Transverse colon (tissue), 4 donors: ENCODE measurements around the gene ZNF148. TPM values are rescaled to one million over a fixed set of nuclear protein-coding genes. Genes with fewer than 3 reads are reported as not detected.
"Not testable (repeated sequence)": the region's sequence is repeated elsewhere in the genome, so short reads cannot be mapped to it uniquely, and the experiment has no call there.

ENCODE experiments used
- DNase-seq: peaks from one replicate; pipeline ENCODE4 v3.0.0-alpha.2; 2019
- H3K27ac ChIP-seq, 4 donors: fragments of 200-600 bp; sonication (generic); 2 replicates each; pipeline ENCODE4 v1.5.1; 2016 to 2018; ENCODE audit warnings: inconsistent platforms in 4 of 4
- H3K27me3 ChIP-seq: fragments of 200-600 bp; sonication (generic); 2 replicates; pipeline ENCODE4 v1.5.1; 2017; ENCODE audit warnings: inconsistent platforms
- H3K36me3 ChIP-seq, 4 donors: fragments of 200-600 bp; sonication (generic); 2 replicates each; pipeline ENCODE4 v1.5.1; 2017 to 2019; ENCODE audit warnings: inconsistent platforms in 4 of 4
- H3K4me1 ChIP-seq, 4 donors: fragments of 200-600 bp; sonication (generic); 2 replicates each; pipeline ENCODE4 v1.5.1; 2017 to 2020; ENCODE audit warnings: inconsistent platforms in 4 of 4
- H3K4me3 ChIP-seq, 4 donors: fragments of 200-600 bp; sonication (generic); 1 replicate in 1 of 4; 2 replicates in 3 of 4; pipeline versions ENCODE4 v1.5.1 to v1.6.1; 2017 to 2019; ENCODE audit warnings: inconsistent platforms in 4 of 4
- H3K9me3 ChIP-seq, 2 donors: fragments of 200-600 bp; sonication (generic); 2 replicates each; pipeline ENCODE4 v1.5.1; 2017 to 2019; ENCODE audit warnings: inconsistent platforms in 2 of 2
- CTCF ChIP-seq, 5 experiments: fragments of 200-600 bp in 3 of 5; fragments of 450-650 bp in 2 of 5; sonication (generic) in 3 of 5; IDR thresholded peaks; 1 replicate in 2 of 5; 2 replicates in 3 of 5; pipeline ENCODE4 v1.5.1; 2016 to 2017; ENCODE audit warnings: antibody characterized with exemption in 5 of 5, inconsistent platforms in 3 of 5, mild to moderate bottlenecking in 2 of 5, moderate library complexity in 1 of 5
- EP300 ChIP-seq: sonication (generic); formaldehyde crosslinking; IDR thresholded peaks from one replicate; pipeline ENCODE4 v1.6.1; 2017; ENCODE audit warnings: antibody characterized with exemption, low read depth
- POLR2A ChIP-seq: fragments of 450-650 bp; IDR thresholded peaks from one replicate; pipeline ENCODE4 v1.6.1; 2016; ENCODE audit warnings: antibody characterized with exemption, mild to moderate bottlenecking, moderate library complexity
- POLR2AphosphoS5 ChIP-seq, 3 donors: sonication (generic); formaldehyde crosslinking; IDR thresholded peaks; one replicate each; pipeline ENCODE4 v1.6.1; 2016; ENCODE audit warnings: antibody characterized with exemption in 3 of 3
- WGBS, 2 donors: methylation state at CpG; one replicate each; pipeline ENCODE4 v1.1.5; 2018; ENCODE audit warnings: low coverage in 1 of 2; 5-methylcytosine and 5-hydroxymethylcytosine counted together
- in situ Hi-C, 4 donors: fragments of 200-750 bp; cut with MboI; loops; one replicate each; pipeline versions ENCODE4 v1.15.0 to v1.15.1; 2017; ENCODE audit warnings: low sequenced_read_pairs in 3 of 4, low pct_ligation_motif_present in 1 of 4, low pct_unique_long_range_greater_than_20kb in 1 of 4
- intact Hi-C: fragments of 100-400 bp; cut with DNase I; formaldehyde crosslinking; loops from one replicate; pipeline ENCODE4 v1.15.1; 2023; ENCODE audit warnings: low total_unique reads
- total RNA-seq, 4 donors: library from RNA; depleted of rRNA; stranded (reverse); fragments of >200 nt; gene quantifications; one replicate each; pipeline ENCODE4 v1.1.0, GENCODE V29; 2016

Gene ZNF148
- total RNA-seq, 4 donors from 2014 or later = 23.6 to 30.3 (median 27.6) TPM

- Histone ChIP-seq H3K27ac (no peak overlapping the region), H3K4me3 (no peak overlapping the region), H3K27me3 (no peaks in the 10 kb centered on the region), H3K4me1 (no peaks in the 10 kb centered on the region), H3K9me3 (no peaks in the 10 kb centered on the region), H3K36me3 (no peaks in the 10 kb centered on the region)
- DNase-seq = no peak
- in situ Hi-C loops (no loop called here), intact Hi-C loops (no loop called here)
- WGBS, 2 donors = 77 to 93% methylated on average over 3 to 7 of the region's 7 CpGs
- TF ChIP-seq CTCF (IDR thresholded peaks at IDR 0.05) (no peak), POLR2AphosphoS5 (IDR thresholded peaks at IDR 0.05) (no peak), POLR2A (no peak), EP300 (no peak)
Measured at GRCh38 chr3:125389282-125389681, 14.2 kb upstream of the ZNF148 start.

GRCh38 chr3:125388369-125388768, 13.2 kb upstream of the ZNF148 start:
- H3K4me3 ChIP-seq, DNase-seq, in situ Hi-C loops, H3K27me3 ChIP-seq, H3K36me3 ChIP-seq, H3K27ac ChIP-seq, H3K9me3 ChIP-seq, intact Hi-C loops, H3K4me1 ChIP-seq: not testable (repeated sequence)
- 83 to 86% methylated on average over 5 of the region's 5 CpGs for WGBS, 2 donors

- no peak overlapping the region for H3K4me3 ChIP-seq
- TF ChIP-seq POLR2A = no peak
- no peak for TF ChIP-seq POLR2AphosphoS5 (IDR thresholded peaks at IDR 0.05)
- TF ChIP-seq CTCF (IDR thresholded peaks at IDR 0.05) = no peak
- no peak for TF ChIP-seq EP300
- no peaks in the 10 kb centered on the region for H3K9me3 ChIP-seq
- in situ Hi-C loops = no loop called here
- WGBS, 2 donors = 88 to 90% methylated on average over 4 of the region's 4 CpGs
- H3K27ac ChIP-seq = no peak overlapping the region
- intact Hi-C loops = no loop called here
- no peaks in the 10 kb centered on the region for H3K4me1 ChIP-seq
- H3K27me3 ChIP-seq = no peaks in the 10 kb centered on the region
- H3K36me3 ChIP-seq = no peaks in the 10 kb centered on the region
- DNase-seq = no peak
Measured at GRCh38 chr3:125386811-125387210, 11.7 kb upstream of the ZNF148 start.

GRCh38 chr3:125383744-125384143, 8.6 kb upstream of the ZNF148 start:
- intact Hi-C loops = no loop called here
- 62 to 63% methylated on average over 4 to 5 of the region's 5 CpGs for WGBS, 2 donors

More at GRCh38 chr3:125383744-125384143, 8.6 kb upstream of the ZNF148 start:
- in situ Hi-C loops = no loop called here
- Histone ChIP-seq H3K9me3 (no peaks in the 10 kb centered on the region), H3K4me1 (no peaks in the 10 kb centered on the region), H3K27me3 (no peaks in the 10 kb centered on the region), H3K36me3 (no peaks in the 10 kb centered on the region), H3K4me3 (no peak overlapping the region), H3K27ac (no peak overlapping the region)
- DNase-seq = no peak
- TF ChIP-seq POLR2A (no peak), POLR2AphosphoS5 (IDR thresholded peaks at IDR 0.05) (no peak), CTCF (IDR thresholded peaks at IDR 0.05) (no peak), EP300 (no peak)
